AG10803 (cell line): ENCODE results near the gene LSP1.
"Not testable (repeated sequence)": the region's sequence is repeated elsewhere in the genome, so short reads cannot be mapped to it uniquely, and the experiment has no call there.

Experiments
- DNase-seq: peaks from one replicate; pipeline ENCODE4 v3.0.0; 2010; ENCODE audit warnings: low read depth
- H3K4me3 ChIP-seq: 2 replicates; pipeline ENCODE4 v1.5.1; 2011; ENCODE audit warnings: mild to moderate bottlenecking, low read length, control low read depth
- CTCF ChIP-seq: conservative IDR thresholded peaks from 2 replicates; pipeline ENCODE4 v1.5.1; 2011; ENCODE audit warnings: mild to moderate bottlenecking, low read length, control low read depth, inconsistent platforms

LSP1 gene

GRCh38 chr11:1812801-1813200 is 40.1 kb upstream of the LSP1 start:
- no peak for TF ChIP-seq CTCF

GRCh38 chr11:1813356-1813755 is 39.5 kb upstream of the LSP1 start:
- not testable (repeated sequence) for H3K4me3 ChIP-seq, DNase-seq

More at GRCh38 chr11:1812801-1813200, 40.1 kb upstream of the LSP1 start:
- no peak for DNase-seq
- H3K4me3 ChIP-seq: no peak overlapping the region

GRCh38 chr11:1814691-1815090 is 38.2 kb upstream of the LSP1 start:
- no peak for TF ChIP-seq CTCF
- no peak overlapping the region for H3K4me3 ChIP-seq
- no peak for DNase-seq

- no peak overlapping the region for H3K4me3 ChIP-seq
- no peak for TF ChIP-seq CTCF
- DNase-seq: no peak
Measured at GRCh38 chr11:1815311-1815710, 37.6 kb upstream of the LSP1 start.

- no peak for TF ChIP-seq CTCF
- no peak overlapping the region for H3K4me3 ChIP-seq
- DNase-seq: no peak
Measured at GRCh38 chr11:1815751-1816150, 37.1 kb upstream of the LSP1 start.

GRCh38 chr11:1817000-1817399 is 35.9 kb upstream of the LSP1 start:
- no peak for TF ChIP-seq CTCF
- no peak overlapping the region for H3K4me3 ChIP-seq
- no peak for DNase-seq

GRCh38 chr11:1817511-1817910 is 35.4 kb upstream of the LSP1 start:
- TF ChIP-seq CTCF: no peak
- no peak for DNase-seq
- H3K4me3 ChIP-seq: no peak overlapping the region

- no peak for DNase-seq
Measured at GRCh38 chr11:1819074-1819473, 33.8 kb upstream of the LSP1 start.

More at GRCh38 chr11:1819074-1819473, 33.8 kb upstream of the LSP1 start:
- TF ChIP-seq CTCF: no peak
- no peak overlapping the region for H3K4me3 ChIP-seq
